Psoas muscle (tissue), 8 donors: Measurements from ENCODE around the gene ELOVL5. TPM values are rescaled to one million over a fixed set of nuclear protein-coding genes. Genes with fewer than 3 reads are reported as not detected.
"Not testable (repeated sequence)": the region's sequence is repeated elsewhere in the genome, so short reads cannot be mapped to it uniquely, and the experiment has no call there.

Experiments
- ATAC-seq, 4 donors: fragments of 200-7000 bp; cut with Tn5 transposase; one replicate each; pipeline ENCODE4 v1.9.1; 2020; ENCODE audit warnings: moderate library complexity in 3 of 4, mild to moderate bottlenecking in 2 of 4
- DNase-seq, 2 donors: peaks; one replicate each; pipeline ENCODE4 v3.0.0-alpha.2; 2020
- H3K27ac ChIP-seq: fragments of 200-600 bp; one replicate; pipeline ENCODE4 v1.8.0; 2022
- H3K27me3 ChIP-seq, 3 donors: fragments of 200-600 bp in 1 of 3; one replicate each; pipeline versions ENCODE4 v1.6.1 to v1.8.0; 2013 to 2022; ENCODE audit warnings: low read length in 2 of 3, mild to moderate bottlenecking in 2 of 3, moderate library complexity in 1 of 3; ENCODE audit not compliant: insufficient read depth in 3 of 3
- H3K36me3 ChIP-seq, 2 donors: fragments of 200-600 bp in 1 of 2; one replicate each; pipeline versions ENCODE4 v1.6.1 to v1.8.0; 2013 to 2022; ENCODE audit warnings: low read depth in 1 of 2, mild to moderate bottlenecking in 1 of 2, moderate library complexity in 1 of 2; ENCODE audit not compliant: insufficient read depth in 1 of 2
- H3K4me1 ChIP-seq: fragments of 200-600 bp; one replicate; pipeline ENCODE4 v1.8.0; 2022
- H3K4me3 ChIP-seq: fragments of 200-600 bp; one replicate; pipeline ENCODE4 v1.8.0; 2022; ENCODE audit warnings: mild to moderate bottlenecking
- H3K9me3 ChIP-seq: fragments of 200-600 bp; one replicate; pipeline ENCODE4 v1.8.0; 2022
- WGBS, 3 donors: extraction: QIAGEN DNeasy Blood & Tissue Kit; methylation state at CpG; one replicate each; pipeline versions ENCODE4 v1.1.6 to v1.1.7; 2013; 5-methylcytosine and 5-hydroxymethylcytosine counted together
- intact Hi-C, 2 donors: fragments of 100-400 bp; cut with DNase I; formaldehyde crosslinking; loops; one replicate each; pipeline versions ENCODE4 v1.11.0 to v1.14.2; 2022
- polyA plus RNA-seq, 3 donors: library from polyadenylated mRNA; stranded (reverse); fragments of 200-250 nt; gene quantifications; one replicate each; pipeline ENCODE4 v1.2.3, GENCODE V29; 2013
- total RNA-seq, 4 donors: library from RNA; stranded (reverse); fragmentation: NEBNext Ultra II Directional in 2 of 4; extraction: Animal tissue kit (Norgen Biotek cat#: 25700) in 2 of 4; gene quantifications; one replicate each; pipeline versions ENCODE4 v1.2.1 to v1.2.4, GENCODE V29; 2021 to 2023
- TF ChIP-seq, protein P1 (sequence below): fragments of 200-600 bp; IDR thresholded peaks from one replicate; pipeline ENCODE4 v1.8.0; 2022; ENCODE audit warnings: antibody characterized with exemption
- donor health status: healthy with polysubstance abuse.
- donor health status: DM: no; HTN: no; CAD: no; lungs with moderate emphysema.
- donor health status: Bipolar disorder and iron deficiency.
- donor health status: healthy.
- donor health status: DM: yes; HTN: yes; CAD: no.
- donor health status: DM: no; HTN: no; CAD: no.
- donor health status: DM: no; HTN: no; CAD: no.
- donor health status: DM: yes; HTN: yes; CAD: no.

Gene ELOVL5
- total and polyA plus RNA-seq, 7 donors: 4.8 to 14.4 (median 7.5) TPM

DNA sequence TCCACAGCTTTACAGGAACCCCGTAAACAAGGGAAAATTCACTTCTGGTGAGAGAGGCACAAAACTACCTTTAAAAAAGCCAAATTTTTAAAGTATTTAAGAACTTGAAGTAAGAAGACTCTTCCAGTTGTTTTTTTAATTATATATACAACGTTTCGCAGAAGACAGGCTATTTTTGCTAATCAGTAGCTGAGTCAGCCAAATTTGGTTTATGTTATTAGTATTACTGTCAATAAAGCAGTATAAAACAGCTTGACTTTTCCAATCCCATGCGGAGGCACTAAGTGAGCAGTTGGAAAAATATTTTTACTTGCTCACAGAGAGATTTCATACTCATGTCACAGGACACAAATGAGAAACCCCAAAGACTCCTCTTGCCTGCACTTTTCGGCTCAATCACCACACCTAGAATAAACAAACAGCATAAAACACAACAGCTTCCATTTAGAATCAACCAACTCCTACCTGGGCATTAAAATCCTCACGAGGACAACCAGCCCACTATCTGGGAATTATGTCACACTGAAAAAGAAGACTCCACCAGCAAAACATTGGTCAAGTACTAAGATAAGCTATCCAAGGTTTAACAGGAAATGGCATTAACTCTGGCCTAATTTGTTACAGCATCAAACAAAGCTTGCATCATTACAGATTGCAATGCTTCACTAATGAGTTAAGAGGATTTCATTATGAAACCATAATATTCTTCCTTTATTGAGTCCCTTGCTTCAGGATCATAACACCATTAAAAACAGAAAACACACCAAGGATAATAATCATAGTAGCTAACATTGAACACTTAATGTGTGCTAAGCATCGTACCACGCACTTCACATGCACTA lies 26.3 kb downstream of the ELOVL5 start:
- ATAC-seq (no peak), DNase-seq (no peak)
- no peak overlapping the region for H3K27ac ChIP-seq
- intact Hi-C loops: no loop called here
- 76 to 79% (median 78%) methylated on average over 8 of the region's 8 CpGs for WGBS, 3 donors
- H3K36me3 ChIP-seq: no peaks in the 10 kb centered on the region
- H3K27me3 ChIP-seq: no peaks in the 10 kb centered on the region
- TF ChIP-seq, protein P1, sequence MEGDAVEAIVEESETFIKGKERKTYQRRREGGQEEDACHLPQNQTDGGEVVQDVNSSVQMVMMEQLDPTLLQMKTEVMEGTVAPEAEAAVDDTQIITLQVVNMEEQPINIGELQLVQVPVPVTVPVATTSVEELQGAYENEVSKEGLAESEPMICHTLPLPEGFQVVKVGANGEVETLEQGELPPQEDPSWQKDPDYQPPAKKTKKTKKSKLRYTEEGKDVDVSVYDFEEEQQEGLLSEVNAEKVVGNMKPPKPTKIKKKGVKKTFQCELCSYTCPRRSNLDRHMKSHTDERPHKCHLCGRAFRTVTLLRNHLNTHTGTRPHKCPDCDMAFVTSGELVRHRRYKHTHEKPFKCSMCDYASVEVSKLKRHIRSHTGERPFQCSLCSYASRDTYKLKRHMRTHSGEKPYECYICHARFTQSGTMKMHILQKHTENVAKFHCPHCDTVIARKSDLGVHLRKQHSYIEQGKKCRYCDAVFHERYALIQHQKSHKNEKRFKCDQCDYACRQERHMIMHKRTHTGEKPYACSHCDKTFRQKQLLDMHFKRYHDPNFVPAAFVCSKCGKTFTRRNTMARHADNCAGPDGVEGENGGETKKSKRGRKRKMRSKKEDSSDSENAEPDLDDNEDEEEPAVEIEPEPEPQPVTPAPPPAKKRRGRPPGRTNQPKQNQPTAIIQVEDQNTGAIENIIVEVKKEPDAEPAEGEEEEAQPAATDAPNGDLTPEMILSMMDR: no peak
- no peaks in the 10 kb centered on the region for H3K9me3 ChIP-seq
- no peaks in the 10 kb centered on the region for H3K4me1 ChIP-seq
- H3K4me3 ChIP-seq: no peak overlapping the region

DNA sequence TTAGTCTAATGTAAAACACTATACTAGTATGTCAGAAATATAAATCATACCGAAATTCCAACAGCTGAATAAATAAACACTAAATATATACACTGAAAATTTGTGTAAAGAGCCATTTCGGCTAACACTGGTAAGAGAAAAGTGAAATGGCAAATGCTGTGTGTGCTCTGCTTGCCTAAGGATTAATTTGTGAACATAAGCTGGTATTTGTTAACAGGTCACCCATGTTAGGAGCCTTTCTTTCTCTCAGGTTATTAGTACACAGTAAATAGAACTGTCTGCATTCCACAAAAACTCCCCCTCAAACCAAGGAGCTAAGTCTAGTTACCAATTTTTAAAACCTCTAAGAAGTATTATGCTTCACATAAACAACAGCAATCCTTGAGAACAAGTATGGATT lies 27.0 kb downstream of the ELOVL5 start:
- Histone ChIP-seq H3K9me3 (no peaks in the 10 kb centered on the region), H3K4me1 (no peaks in the 10 kb centered on the region), H3K4me3 (no peak overlapping the region), H3K27ac (no peak overlapping the region), H3K36me3 (no peaks in the 10 kb centered on the region), H3K27me3 (no peaks in the 10 kb centered on the region)
- TF ChIP-seq, protein P1: no peak
- intact Hi-C loops: no loop called here
- ATAC-seq: no peak
- 78 to 87% (median 80%) methylated on average over 2 of the region's 2 CpGs for WGBS, 3 donors
- no peak for DNase-seq

DNA sequence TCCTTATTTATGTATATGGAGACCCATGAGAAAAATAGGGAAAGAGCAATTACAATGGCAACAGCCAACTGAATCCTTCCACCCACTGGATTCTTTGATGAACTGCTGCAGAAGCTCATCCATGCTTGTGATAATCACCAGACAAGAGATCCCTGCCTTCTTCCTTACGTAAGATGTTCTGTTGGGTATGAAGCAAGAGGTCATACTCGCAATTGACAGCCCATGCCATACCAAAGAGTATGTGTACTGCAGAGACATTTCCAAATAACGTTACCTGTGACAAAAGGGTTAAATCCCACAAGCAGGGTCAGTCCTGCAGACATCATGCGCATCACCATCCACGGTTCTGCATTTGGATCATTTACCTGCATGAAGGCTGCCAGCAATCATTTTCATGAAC lies 27.8 kb downstream of the ELOVL5 start:
- ATAC-seq (no peak), DNase-seq (no peak)
- no peak overlapping the region for H3K27ac ChIP-seq
- TF ChIP-seq, protein P1: no peak
- no peaks in the 10 kb centered on the region for H3K27me3 ChIP-seq
- intact Hi-C loops: no loop called here
- no peaks in the 10 kb centered on the region for H3K36me3 ChIP-seq
- WGBS, 3 donors: 80 to 82% (median 80%) methylated on average over 5 of the region's 5 CpGs
- no peak overlapping the region for H3K4me3 ChIP-seq
- no peaks in the 10 kb centered on the region for H3K9me3 ChIP-seq
- no peaks in the 10 kb centered on the region for H3K4me1 ChIP-seq

DNA sequence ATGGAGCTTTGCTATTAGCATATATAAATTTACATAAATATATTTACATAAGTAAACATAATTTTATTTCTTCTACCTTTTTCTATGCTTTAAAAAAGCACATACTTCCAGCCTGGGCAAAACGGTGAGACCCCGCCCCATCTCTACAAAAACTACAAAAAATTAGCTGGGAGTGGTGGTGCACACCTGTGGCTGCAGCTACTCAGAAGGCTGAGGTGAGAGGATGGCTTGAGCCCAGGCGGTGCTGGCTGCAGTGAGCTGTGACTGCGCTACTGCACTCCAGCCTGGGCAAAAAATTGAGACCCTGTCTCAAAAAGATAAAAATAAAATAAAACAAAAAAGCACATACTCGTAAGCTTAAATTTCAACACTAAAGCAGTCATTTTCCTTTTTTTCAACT lies 30.3 kb downstream of the ELOVL5 start:
- Histone ChIP-seq H3K4me3 (no peak overlapping the region), H3K9me3 (no peaks in the 10 kb centered on the region), H3K4me1 (no peaks in the 10 kb centered on the region), H3K27me3 (no peaks in the 10 kb centered on the region), H3K36me3 (no peaks in the 10 kb centered on the region), H3K27ac (no peak overlapping the region)
- DNase-seq (no peak), ATAC-seq (no peak)
- 91 to 95% (median 92%) methylated on average over 5 of the region's 5 CpGs for WGBS, 3 donors
- TF ChIP-seq, protein P1: no peak
- intact Hi-C loops: no loop called here

DNA sequence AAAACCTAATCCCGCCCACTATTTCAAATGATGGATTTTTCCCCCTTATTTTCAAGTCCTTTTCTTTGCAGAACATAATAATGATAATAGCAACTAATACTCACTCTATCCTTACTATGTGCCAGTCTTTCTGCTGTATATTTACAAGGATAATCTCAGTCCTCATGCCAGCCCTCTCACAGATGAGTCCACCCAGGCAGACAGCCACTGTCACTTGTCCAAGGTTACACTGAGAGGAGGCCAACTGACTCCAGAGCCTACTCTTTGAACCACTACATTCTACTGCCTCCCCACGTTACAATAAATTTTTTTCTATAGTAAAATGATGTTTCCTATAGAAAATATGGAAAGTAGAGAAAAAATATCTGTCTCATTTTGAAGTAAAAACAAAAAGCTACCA lies 30.9 kb downstream of the ELOVL5 start:
- Histone ChIP-seq H3K36me3 (no peaks in the 10 kb centered on the region), H3K4me3 (no peak overlapping the region), H3K27ac (no peak overlapping the region), H3K9me3 (no peaks in the 10 kb centered on the region), H3K4me1 (no peaks in the 10 kb centered on the region), H3K27me3 (no peaks in the 10 kb centered on the region)
- no peak for ATAC-seq
- WGBS, 3 donors: 48 to 84% (median 77%) methylated on average over 2 of the region's 2 CpGs
- DNase-seq: no peak
- intact Hi-C loops: no loop called here
- TF ChIP-seq, protein P1: no peak

DNA sequence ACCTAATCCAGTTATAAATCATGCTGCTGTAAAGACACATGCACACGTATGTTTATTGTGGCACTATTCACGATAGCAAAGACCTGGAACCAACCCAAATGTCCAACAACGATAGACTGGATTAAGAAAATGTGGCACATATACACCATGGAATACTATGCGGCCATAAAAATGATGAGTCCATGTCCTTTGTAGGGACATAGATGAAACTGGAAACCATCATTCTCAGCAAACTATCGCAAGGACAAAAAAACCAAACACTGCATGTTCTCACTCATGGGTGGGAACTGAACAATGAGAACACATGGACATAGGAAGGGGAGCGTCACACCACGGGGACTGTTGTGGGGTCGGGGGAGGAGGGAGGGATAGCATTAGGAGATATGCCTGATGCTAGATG lies 31.5 kb downstream of the ELOVL5 start:
- H3K9me3 ChIP-seq, H3K27me3 ChIP-seq, H3K4me1 ChIP-seq, H3K27ac ChIP-seq, intact Hi-C loops, H3K4me3 ChIP-seq, H3K36me3 ChIP-seq, DNase-seq, ATAC-seq: not testable (repeated sequence)
- WGBS, 3 donors: 83 to 87% (median 83%) methylated on average over 8 of the region's 8 CpGs
